Posterior cingulate gyrus (tissue), 11 donors: ENCODE data around the gene TLR7.

Source experiments
- DNase-seq, 10 donors: peaks; one replicate each; pipeline versions ENCODE4 v3.0.0 to v3.0.0-alpha.2; 2020 to 2021; ENCODE audit warnings: mixed read lengths in 3 of 10
- intact Hi-C: fragments of 100-400 bp; cut with DNase I; formaldehyde crosslinking; loops from one replicate; pipeline ENCODE4 v1.15.1; 2023

TLR7 gene

GRCh38 chrX:12921886-12922598 is 55.2 kb downstream of the TLR7 start:
- no peak for DNase-seq
- intact Hi-C loops: no loop called here

- no peak for DNase-seq
- intact Hi-C loops: no loop called here
These were observed 55.7 kb downstream of the TLR7 start for GRCh38 chrX:12922599-12922919.

GRCh38 chrX:12929701-12930100 is 62.8 kb downstream of the TLR7 start:
- intact Hi-C loops: no loop called here
- no peak for DNase-seq

- intact Hi-C loops: no loop called here
These were observed 63.3 kb downstream of the TLR7 start for GRCh38 chrX:12930150-12930549.

GRCh38 chrX:12932244-12932643 is 65.4 kb downstream of the TLR7 start:
- intact Hi-C loops: no loop called here

More at GRCh38 chrX:12930150-12930549, 63.3 kb downstream of the TLR7 start:
- no peak for DNase-seq

GRCh38 chrX:12934850-12935249 is 68.0 kb downstream of the TLR7 start:
- no peak for DNase-seq
- intact Hi-C loops: no loop called here

More at GRCh38 chrX:12932244-12932643, 65.4 kb downstream of the TLR7 start:
- DNase-seq: no peak

GRCh38 chrX:12936947-12937346 is 70.1 kb downstream of the TLR7 start:
- intact Hi-C loops: no loop called here

More at GRCh38 chrX:12936947-12937346, 70.1 kb downstream of the TLR7 start:
- DNase-seq: no peak
